ENCODE measurements around the gene METTL25. TPM values are rescaled to one million over a fixed set of nuclear protein-coding genes. Genes with fewer than 3 reads are reported as not detected.

The METTL25 gene
- polyA plus RNA-seq, 2 of the 4 experiments (the other 2 are of a cell fraction): 3.8 to 6.3 TPM

GRCh38 chr12:82351390-82351789 is 6.9 kb upstream of the METTL25 start:
- no peak overlapping the region for H3K4me2 ChIP-seq
- ATAC-seq (peak in 1 of 2 experiments; percentile 49; a peak in 3 of 6 replicates), FAIRE-seq (no peak), DNase-seq (ENCODE audit: low read depth in 1 of 2, low spot score in 1 of 2) (no peak)
- H3K9me3 ChIP-seq: no peaks in the 10 kb centered on the region
- CTCF ChIA-PET: no interaction called here
- no peaks in the 10 kb centered on the region for H3K4me1 ChIP-seq
- H3K27ac ChIP-seq: no peak overlapping the region
- no peak for TF ChIP-seq ESRRA (IDR thresholded peaks at IDR 0.05; ENCODE audit: borderline replicate concordance, low read length)
- no peak for TF ChIP-seq NR3C1 (IDR thresholded peaks at IDR 0.05)
- TF ChIP-seq ZSCAN20 (CRISPR knock-in tag; IDR thresholded peaks at IDR 0.05): no peak
- TF ChIP-seq ZC3H11A (IDR thresholded peaks at IDR 0.05): no peak
- no peak for TF ChIP-seq NFE2L2 (conservative IDR thresholded peaks at IDR 0.05; ENCODE audit: low read length)
- TF ChIP-seq MAZ (IDR thresholded peaks at IDR 0.05; ENCODE audit: borderline replicate concordance, low read depth, low read length): no peak
- no peak for TF ChIP-seq CEBPB (IDR thresholded peaks at IDR 0.05)
- no peak for TF ChIP-seq CBX2 (IDR thresholded peaks at IDR 0.05; ENCODE audit: borderline replicate concordance, low read depth)
- no peak for TF ChIP-seq CHD2 (IDR thresholded peaks at IDR 0.05; ENCODE audit: low read length, partially characterized antibody)
- TF ChIP-seq FOXS1 (CRISPR knock-in tag; IDR thresholded peaks at IDR 0.05): no peak
- no peak for TF ChIP-seq RFX5 (IDR thresholded peaks at IDR 0.05)
- TF ChIP-seq GATA3 (IDR thresholded peaks at IDR 0.05; ENCODE audit: borderline replicate concordance): no peak
- no peak for TF ChIP-seq EHMT2 (IDR thresholded peaks at IDR 0.05; ENCODE audit: low read depth)
- TF ChIP-seq HOXB13 (CRISPR knock-in tag; IDR thresholded peaks at IDR 0.05; ENCODE audit: low read depth): no peak
- TF ChIP-seq MYC (IDR thresholded peaks at IDR 0.05; ENCODE audit: borderline replicate concordance, low read length): no peak
- TF ChIP-seq SMC3 (IDR thresholded peaks at IDR 0.05): no peak
- TF ChIP-seq E2F6 (IDR thresholded peaks at IDR 0.05; ENCODE audit: borderline replicate concordance, low read depth): no peak
- no peak for TF ChIP-seq FOSB (CRISPR knock-in tag; IDR thresholded peaks at IDR 0.05)
- TF ChIP-seq RAD21 (conservative IDR thresholded peaks at IDR 0.05 in 1 of 2, IDR thresholded peaks at IDR 0.05 in 1 of 2): no peak
- TF ChIP-seq HOXA7 (CRISPR knock-in tag; IDR thresholded peaks at IDR 0.05): no peak
- 93% methylated on average over 6 of the region's 6 CpGs for WGBS (ENCODE audit: missing lambda C conversion rate)
- H3K4me3 ChIP-seq: no peak overlapping the region
- POLR2A ChIA-PET: no interaction called here

GRCh38 chr12:82357340-82357739 is 989 bp upstream of the METTL25 start:
- 23% methylated on average over 4 of the region's 4 CpGs for WGBS (ENCODE audit: missing lambda C conversion rate)
- ChIA-PET CTCF (interaction anchor here (1.2 to 2.0 kb wide), 3 partner anchors 12 to 29 kb away, joined by 4 to 10 read pairs (median 6); no protein-coding TSS in a partner anchor), POLR2A (no interaction called here)
- H3K27ac ChIP-seq: peak overlapping the region; percentile 94 to 97
- no peak for FAIRE-seq
- H3K4me3 ChIP-seq: peak overlapping the region; percentile 90
- no peak for ATAC-seq
- H3K4me2 ChIP-seq: peak overlapping the region; percentile 70
- no peak for TF ChIP-seq HES2 (IDR thresholded peaks at IDR 0.05)
- TF ChIP-seq CHD4 (IDR thresholded peaks at IDR 0.05; ENCODE audit: borderline replicate concordance): no peak
- TF ChIP-seq HDAC2 (IDR thresholded peaks at IDR 0.05): no peak
- no peak for TF ChIP-seq ZNF302 (CRISPR knock-in tag; IDR thresholded peaks at IDR 0.05)
- TF ChIP-seq RAD21 (conservative IDR thresholded peaks at IDR 0.05 in 1 of 2, IDR thresholded peaks at IDR 0.05 in 1 of 2): no peak
- no peak for TF ChIP-seq SMC3 (IDR thresholded peaks at IDR 0.05)
- TF ChIP-seq HOXB13 (CRISPR knock-in tag; IDR thresholded peaks at IDR 0.05; ENCODE audit: low read depth): no peak
- no peak for TF ChIP-seq HMGXB4 (CRISPR knock-in tag; IDR thresholded peaks at IDR 0.05; ENCODE audit: borderline replicate concordance)
- TF ChIP-seq REST (IDR thresholded peaks at IDR 0.05): no peak
- TF ChIP-seq, protein P1, sequence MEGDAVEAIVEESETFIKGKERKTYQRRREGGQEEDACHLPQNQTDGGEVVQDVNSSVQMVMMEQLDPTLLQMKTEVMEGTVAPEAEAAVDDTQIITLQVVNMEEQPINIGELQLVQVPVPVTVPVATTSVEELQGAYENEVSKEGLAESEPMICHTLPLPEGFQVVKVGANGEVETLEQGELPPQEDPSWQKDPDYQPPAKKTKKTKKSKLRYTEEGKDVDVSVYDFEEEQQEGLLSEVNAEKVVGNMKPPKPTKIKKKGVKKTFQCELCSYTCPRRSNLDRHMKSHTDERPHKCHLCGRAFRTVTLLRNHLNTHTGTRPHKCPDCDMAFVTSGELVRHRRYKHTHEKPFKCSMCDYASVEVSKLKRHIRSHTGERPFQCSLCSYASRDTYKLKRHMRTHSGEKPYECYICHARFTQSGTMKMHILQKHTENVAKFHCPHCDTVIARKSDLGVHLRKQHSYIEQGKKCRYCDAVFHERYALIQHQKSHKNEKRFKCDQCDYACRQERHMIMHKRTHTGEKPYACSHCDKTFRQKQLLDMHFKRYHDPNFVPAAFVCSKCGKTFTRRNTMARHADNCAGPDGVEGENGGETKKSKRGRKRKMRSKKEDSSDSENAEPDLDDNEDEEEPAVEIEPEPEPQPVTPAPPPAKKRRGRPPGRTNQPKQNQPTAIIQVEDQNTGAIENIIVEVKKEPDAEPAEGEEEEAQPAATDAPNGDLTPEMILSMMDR (IDR thresholded peaks at IDR 0.05): no peak
- H3K9me3 ChIP-seq: no peaks in the 10 kb centered on the region
- peaks cover 13% of the 10 kb centered on the region; the same call in 2 of the 3 replicates for H3K4me1 ChIP-seq
- no peak for DNase-seq (ENCODE audit: low read depth in 1 of 2, low spot score in 1 of 2)

All from A549 (cell line).